ENCODE results near the gene PTPRG. TPM values are rescaled to one million over a fixed set of nuclear protein-coding genes. Genes with fewer than 3 reads are reported as not detected.

PTPRG gene
- polyA plus RNA-seq, 2 donors = 1.1 to 1.6 TPM

GRCh38 chr3:62183969-62184368 is 622.6 kb downstream of the PTPRG start:
- no peak overlapping the region for H3K4me3 ChIP-seq (ENCODE audit: low read depth in 1 of 2, low read length in 2 of 2)
- H3K36me3 ChIP-seq (ENCODE audit: control insufficient read depth in 2 of 2, insufficient read depth in 2 of 2, low read length in 1 of 2) = no peaks in the 10 kb centered on the region
- 96 to 98% methylated on average over 10 of the region's 10 CpGs for WGBS, 2 donors
- peaks cover 0 to 2% of the 10 kb centered on the region in 2 donors for H3K4me1 ChIP-seq (ENCODE audit: control insufficient read depth in 2 of 2, insufficient read depth in 2 of 2, low read length in 1 of 2)
- H3K27me3 ChIP-seq (ENCODE audit: control insufficient read depth in 1 of 2, insufficient read depth in 2 of 2, low read length in 2 of 2) = no peaks in the 10 kb centered on the region
- H3K9me3 ChIP-seq (ENCODE audit: control insufficient read depth in 2 of 2, insufficient read depth in 1 of 2, low read depth in 1 of 2, low read length in 1 of 2) = no peaks in the 10 kb centered on the region
- H3K27ac ChIP-seq (ENCODE audit: low read depth in 2 of 2, low read length in 1 of 2) = no peak overlapping the region

- H3K4me1 ChIP-seq (ENCODE audit: control insufficient read depth in 2 of 2, insufficient read depth in 2 of 2, low read length in 1 of 2) = peaks cover 0 to 2% of the 10 kb centered on the region in 2 donors
- H3K36me3 ChIP-seq (ENCODE audit: control insufficient read depth in 2 of 2, insufficient read depth in 2 of 2, low read length in 1 of 2) = no peaks in the 10 kb centered on the region
- no peak overlapping the region for H3K4me3 ChIP-seq (ENCODE audit: low read depth in 1 of 2, low read length in 2 of 2)
- 75 to 76% methylated on average over 7 of the region's 7 CpGs for WGBS, 2 donors
- no peak overlapping the region for H3K27ac ChIP-seq (ENCODE audit: low read depth in 2 of 2, low read length in 1 of 2)
- H3K27me3 ChIP-seq (ENCODE audit: control insufficient read depth in 1 of 2, insufficient read depth in 2 of 2, low read length in 2 of 2) = no peaks in the 10 kb centered on the region
- no peaks in the 10 kb centered on the region for H3K9me3 ChIP-seq (ENCODE audit: control insufficient read depth in 2 of 2, insufficient read depth in 1 of 2, low read depth in 1 of 2, low read length in 1 of 2)
Observed at GRCh38 chr3:62184559-62184958, 623.2 kb downstream of the PTPRG start.

- no peaks in the 10 kb centered on the region for H3K27me3 ChIP-seq (ENCODE audit: control insufficient read depth in 1 of 2, insufficient read depth in 2 of 2, low read length in 2 of 2)
- H3K27ac ChIP-seq (ENCODE audit: low read depth in 2 of 2, low read length in 1 of 2) = no peak overlapping the region
- H3K4me1 ChIP-seq (ENCODE audit: control insufficient read depth in 2 of 2, insufficient read depth in 2 of 2, low read length in 1 of 2) = peaks cover 0 to 2% of the 10 kb centered on the region in 2 donors
- no peaks in the 10 kb centered on the region for H3K9me3 ChIP-seq (ENCODE audit: control insufficient read depth in 2 of 2, insufficient read depth in 1 of 2, low read depth in 1 of 2, low read length in 1 of 2)
- peaks cover 0 to 1% of the 10 kb centered on the region in 2 donors for H3K36me3 ChIP-seq (ENCODE audit: control insufficient read depth in 2 of 2, insufficient read depth in 2 of 2, low read length in 1 of 2)
- H3K4me3 ChIP-seq (ENCODE audit: low read depth in 1 of 2, low read length in 2 of 2) = no peak overlapping the region
- 67 to 77% methylated on average over 7 of the region's 7 CpGs for WGBS, 2 donors
Observed at GRCh38 chr3:62187022-62187431, 625.7 kb downstream of the PTPRG start.

- 4% methylated on average over 18 of the region's 18 CpGs for WGBS, 2 donors
- Histone ChIP-seq H3K27me3 (ENCODE audit: control insufficient read depth in 1 of 2, insufficient read depth in 2 of 2, low read length in 2 of 2) (no peaks in the 10 kb centered on the region), H3K27ac (ENCODE audit: low read depth in 2 of 2, low read length in 1 of 2) (no peak overlapping the region), H3K4me1 (ENCODE audit: control insufficient read depth in 2 of 2, insufficient read depth in 2 of 2, low read length in 1 of 2) (peaks cover 0 to 2% of the 10 kb centered on the region in 2 donors), H3K36me3 (ENCODE audit: control insufficient read depth in 2 of 2, insufficient read depth in 2 of 2, low read length in 1 of 2) (peaks cover 0 to 1% of the 10 kb centered on the region in 2 donors), H3K9me3 (ENCODE audit: control insufficient read depth in 2 of 2, insufficient read depth in 1 of 2, low read depth in 1 of 2, low read length in 1 of 2) (no peaks in the 10 kb centered on the region), H3K4me3 (ENCODE audit: low read depth in 1 of 2, low read length in 2 of 2) (no peak overlapping the region)
Observed at GRCh38 chr3:62188681-62189375, 627.5 kb downstream of the PTPRG start.

- H3K4me1 ChIP-seq (ENCODE audit: control insufficient read depth in 2 of 2, insufficient read depth in 2 of 2, low read length in 1 of 2) = peaks cover 0 to 2% of the 10 kb centered on the region in 2 donors
- peaks cover 0 to 1% of the 10 kb centered on the region in 2 donors for H3K36me3 ChIP-seq (ENCODE audit: control insufficient read depth in 2 of 2, insufficient read depth in 2 of 2, low read length in 1 of 2)
- H3K27me3 ChIP-seq (ENCODE audit: control insufficient read depth in 1 of 2, insufficient read depth in 2 of 2, low read length in 2 of 2) = no peaks in the 10 kb centered on the region
- WGBS, 2 donors = 85 to 89% methylated on average over 9 of the region's 9 CpGs
- H3K27ac ChIP-seq (ENCODE audit: low read depth in 2 of 2, low read length in 1 of 2) = no peak overlapping the region
- no peaks in the 10 kb centered on the region for H3K9me3 ChIP-seq (ENCODE audit: control insufficient read depth in 2 of 2, insufficient read depth in 1 of 2, low read depth in 1 of 2, low read length in 1 of 2)
- no peak overlapping the region for H3K4me3 ChIP-seq (ENCODE audit: low read depth in 1 of 2, low read length in 2 of 2)
Observed at GRCh38 chr3:62189376-62189698, 628.0 kb downstream of the PTPRG start.

- H3K36me3 ChIP-seq (ENCODE audit: control insufficient read depth in 2 of 2, insufficient read depth in 2 of 2, low read length in 1 of 2) = peaks cover 0 to 1% of the 10 kb centered on the region in 2 donors
- no peak overlapping the region for H3K4me3 ChIP-seq (ENCODE audit: low read depth in 1 of 2, low read length in 2 of 2)
- 87 to 93% methylated on average over 5 of the region's 5 CpGs for WGBS, 2 donors
Observed at GRCh38 chr3:62192891-62193290, 631.5 kb downstream of the PTPRG start.

GRCh38 chr3:62193586-62194345 is 632.4 kb downstream of the PTPRG start:
- Histone ChIP-seq H3K4me1 (ENCODE audit: control insufficient read depth in 2 of 2, insufficient read depth in 2 of 2, low read length in 1 of 2) (no peaks in the 10 kb centered on the region), H3K36me3 (ENCODE audit: control insufficient read depth in 2 of 2, insufficient read depth in 2 of 2, low read length in 1 of 2) (peaks cover 0 to 1% of the 10 kb centered on the region in 2 donors), H3K27me3 (ENCODE audit: control insufficient read depth in 1 of 2, insufficient read depth in 2 of 2, low read length in 2 of 2) (no peaks in the 10 kb centered on the region), H3K9me3 (ENCODE audit: control insufficient read depth in 2 of 2, insufficient read depth in 1 of 2, low read depth in 1 of 2, low read length in 1 of 2) (no peaks in the 10 kb centered on the region), H3K4me3 (ENCODE audit: low read depth in 1 of 2, low read length in 2 of 2) (no peak overlapping the region), H3K27ac (ENCODE audit: low read depth in 2 of 2, low read length in 1 of 2) (no peak overlapping the region)
- 89 to 93% methylated on average over 10 of the region's 10 CpGs for WGBS, 2 donors

More at GRCh38 chr3:62192891-62193290, 631.5 kb downstream of the PTPRG start:
- Histone ChIP-seq H3K27me3 (ENCODE audit: control insufficient read depth in 1 of 2, insufficient read depth in 2 of 2, low read length in 2 of 2) (no peaks in the 10 kb centered on the region), H3K9me3 (ENCODE audit: control insufficient read depth in 2 of 2, insufficient read depth in 1 of 2, low read depth in 1 of 2, low read length in 1 of 2) (no peaks in the 10 kb centered on the region), H3K27ac (ENCODE audit: low read depth in 2 of 2, low read length in 1 of 2) (no peak overlapping the region), H3K4me1 (ENCODE audit: control insufficient read depth in 2 of 2, insufficient read depth in 2 of 2, low read length in 1 of 2) (no peaks in the 10 kb centered on the region)

- Histone ChIP-seq H3K4me3 (ENCODE audit: low read depth in 1 of 2, low read length in 2 of 2) (no peak overlapping the region), H3K9me3 (ENCODE audit: control insufficient read depth in 2 of 2, insufficient read depth in 1 of 2, low read depth in 1 of 2, low read length in 1 of 2) (no peaks in the 10 kb centered on the region), H3K36me3 (ENCODE audit: control insufficient read depth in 2 of 2, insufficient read depth in 2 of 2, low read length in 1 of 2) (peaks cover 0 to under 1% of the 10 kb centered on the region in 2 donors), H3K27me3 (ENCODE audit: control insufficient read depth in 1 of 2, insufficient read depth in 2 of 2, low read length in 2 of 2) (no peaks in the 10 kb centered on the region), H3K4me1 (ENCODE audit: control insufficient read depth in 2 of 2, insufficient read depth in 2 of 2, low read length in 1 of 2) (no peaks in the 10 kb centered on the region), H3K27ac (ENCODE audit: low read depth in 2 of 2, low read length in 1 of 2) (no peak overlapping the region)
- 80 to 88% methylated on average over 5 of the region's 5 CpGs for whole genome bisulfite sequencing, 2 donors
Observed at GRCh38 chr3:62197350-62198012, 636.1 kb downstream of the PTPRG start.

- Histone ChIP-seq H3K4me3 (ENCODE audit: low read depth in 1 of 2, low read length in 2 of 2) (no peak overlapping the region), H3K4me1 (ENCODE audit: control insufficient read depth in 2 of 2, insufficient read depth in 2 of 2, low read length in 1 of 2) (no peaks in the 10 kb centered on the region), H3K27ac (ENCODE audit: low read depth in 2 of 2, low read length in 1 of 2) (no peak overlapping the region), H3K27me3 (ENCODE audit: control insufficient read depth in 1 of 2, insufficient read depth in 2 of 2, low read length in 2 of 2) (no peaks in the 10 kb centered on the region), H3K36me3 (ENCODE audit: control insufficient read depth in 2 of 2, insufficient read depth in 2 of 2, low read length in 1 of 2) (peaks cover 0 to 4% of the 10 kb centered on the region in 2 donors), H3K9me3 (ENCODE audit: control insufficient read depth in 2 of 2, insufficient read depth in 1 of 2, low read depth in 1 of 2, low read length in 1 of 2) (no peaks in the 10 kb centered on the region)
- WGBS, 2 donors = 70 to 71% methylated on average over 3 of the region's 3 CpGs
Observed at GRCh38 chr3:62199126-62199525, 637.8 kb downstream of the PTPRG start.
